Epithelial cell of esophagus (primary cell): ENCODE data around the gene RFWD3.

Source experiments
- DNase-seq: peaks from one replicate; pipeline ENCODE4 v3.0.0; 2010; ENCODE audit warnings: low read depth
- H3K4me3 ChIP-seq: 2 replicates; pipeline ENCODE4 v1.5.1; 2011; ENCODE audit warnings: mild to moderate bottlenecking, low read length, control low read depth
- CTCF ChIP-seq: IDR thresholded peaks from 2 replicates; pipeline ENCODE4 v1.5.1; 2011; ENCODE audit warnings: low read depth, mild to moderate bottlenecking, low read length, control low read depth, inconsistent platforms; ENCODE audit not compliant: insufficient read depth; ENCODE audit errors: missing control alignments

The RFWD3 gene

GRCh38 chr16:74637742-74638453 lies 28.8 kb downstream of the RFWD3 start:
- DNase-seq = no peak
- H3K4me3 ChIP-seq = no peak overlapping the region
- TF ChIP-seq CTCF = no peak

- no peak overlapping the region for H3K4me3 ChIP-seq
- no peak for DNase-seq
- no peak for TF ChIP-seq CTCF
Measured at GRCh38 chr16:74635303-74635702, 31.4 kb downstream of the RFWD3 start.

- no peak for TF ChIP-seq CTCF
- peak; percentile 81 for DNase-seq
- H3K4me3 ChIP-seq = no peak overlapping the region
Measured at GRCh38 chr16:74633686-74634085, 33.0 kb downstream of the RFWD3 start.

GRCh38 chr16:74627506-74628220 lies 39.0 kb downstream of the RFWD3 start:
- H3K4me3 ChIP-seq = no peak overlapping the region
- no peak for TF ChIP-seq CTCF
- no peak for DNase-seq

- TF ChIP-seq CTCF = no peak
Measured at GRCh38 chr16:74626741-74627416, 39.8 kb downstream of the RFWD3 start.

GRCh38 chr16:74625500-74626350 lies 41.0 kb downstream of the RFWD3 start:
- H3K4me3 ChIP-seq = no peak overlapping the region
- TF ChIP-seq CTCF = no peak
- no peak for DNase-seq

More at GRCh38 chr16:74626741-74627416, 39.8 kb downstream of the RFWD3 start:
- no peak overlapping the region for H3K4me3 ChIP-seq
- DNase-seq = no peak
